IMR-90 (cell line): Measurements from ENCODE around the gene ARHGDIA. TPM values are rescaled to one million over a fixed set of nuclear protein-coding genes. Genes with fewer than 3 reads are reported as not detected.

ENCODE experiments used
- ATAC-seq: fragments of 200-7000 bp; cut with Tn5 transposase; 2 replicates; pipeline ENCODE4 v1.9.1; 2020; ENCODE audit warnings: low read depth, mild to moderate bottlenecking, moderate library complexity
- BruUV-seq: library from RNA; stranded (reverse); fragments of 400-500 nt; replicated peaks from 2 replicates; lab custom pipeline; 2021; lab: Mats Ljungman, UMichigan
- CTCF ChIA-PET: fragments of 300-600 bp; formaldehyde crosslinking; extraction: SDS; loops from one replicate; lab custom pipeline; 2021; ENCODE audit warnings: antibody characterized with exemption; lab: Yijun Ruan, JAX
- POLR2A ChIA-PET: fragments of 300-600 bp; sonication (Branson Sonifier 250); formaldehyde crosslinking; loops from one replicate; lab custom pipeline; 2022; ENCODE audit warnings: antibody characterized with exemption; ENCODE audit not compliant: unreplicated experiment; lab: Charles Lee
- DNase-seq: peaks from one replicate; pipeline ENCODE4 v3.0.0; 2013
- H2AFZ ChIP-seq: replicated peaks from 2 replicates; pipeline ENCODE3; 2013; ENCODE audit warnings: low read length, mild to moderate bottlenecking; ENCODE audit not compliant: poor library complexity
- H2AK5ac ChIP-seq: 2 replicates; pipeline ENCODE4 v1.6.1; 2013; ENCODE audit warnings: low read depth, low read length, inconsistent platforms
- H2AK9ac ChIP-seq: replicated peaks from 2 replicates; pipeline ENCODE3; 2013; ENCODE audit warnings: mild to moderate bottlenecking, low read depth, low read length, moderate library complexity; ENCODE audit not compliant: poor library complexity
- H2BK120ac ChIP-seq: 2 replicates; pipeline ENCODE4 v1.6.1; 2013; ENCODE audit warnings: low read depth, low read length, inconsistent platforms
- H2BK15ac ChIP-seq: 3 replicates; pipeline ENCODE4 v1.6.1; 2013; ENCODE audit warnings: low read depth, low read length, inconsistent platforms
- H2BK20ac ChIP-seq: 2 replicates; pipeline ENCODE4 v1.6.1; 2013; ENCODE audit warnings: low read depth, mild to moderate bottlenecking, inconsistent platforms, low read length, moderate library complexity
- H2BK5ac ChIP-seq: 2 replicates; pipeline ENCODE4 v1.6.1; 2013; ENCODE audit warnings: mild to moderate bottlenecking, low read depth, low read length, inconsistent platforms; ENCODE audit not compliant: poor library complexity, severe bottlenecking
- H3K14ac ChIP-seq: replicated peaks from 2 replicates; pipeline ENCODE4 v1.6.1; 2013; ENCODE audit warnings: low read depth, low read length, inconsistent platforms
- H3K18ac ChIP-seq: 2 replicates; pipeline ENCODE4 v1.6.1; 2013; ENCODE audit warnings: low read depth, low read length, control low read depth
- H3K23ac ChIP-seq: 2 replicates; pipeline ENCODE4 v1.6.1; 2013; ENCODE audit warnings: low read depth, low read length, inconsistent platforms
- H3K27ac ChIP-seq: 2 replicates; pipeline ENCODE4 v1.5.1; 2013; ENCODE audit warnings: mild to moderate bottlenecking, control low read depth, low read length; ENCODE audit not compliant: insufficient read depth
- H3K27me3 ChIP-seq: 2 replicates; pipeline ENCODE4 v1.6.1; 2013; ENCODE audit warnings: low read length; ENCODE audit not compliant: control insufficient read depth, insufficient read depth
- H3K36me3 ChIP-seq: 2 replicates; pipeline ENCODE4 v1.6.1; 2013; ENCODE audit warnings: low read length, mixed read lengths; ENCODE audit not compliant: control insufficient read depth, insufficient read depth
- H3K4ac ChIP-seq: 2 replicates; pipeline ENCODE4 v1.6.1; 2013; ENCODE audit warnings: low read depth, low read length, inconsistent platforms
- H3K4me1 ChIP-seq: 2 replicates; pipeline ENCODE4 v1.6.1; 2013; ENCODE audit warnings: low read length, mixed read lengths; ENCODE audit not compliant: control insufficient read depth, insufficient read depth
- H3K4me2 ChIP-seq: 2 replicates; pipeline ENCODE4 v1.6.1; 2013; ENCODE audit warnings: low read depth, mild to moderate bottlenecking, control low read depth, low read length, moderate library complexity
- H3K4me3 ChIP-seq: 2 replicates; pipeline ENCODE4 v1.5.1; 2013; ENCODE audit warnings: low read depth, mild to moderate bottlenecking, control low read depth, low read length, moderate library complexity; ENCODE audit not compliant: insufficient read depth
- H3K56ac ChIP-seq: 2 replicates; pipeline ENCODE4 v1.6.1; 2013; ENCODE audit warnings: low read length, inconsistent platforms; ENCODE audit not compliant: insufficient read depth; ENCODE audit errors: extremely low read depth
- H3K79me1 ChIP-seq, 2 experiments: 2 replicates each; pipeline ENCODE4 v1.6.1; 2013; ENCODE audit warnings: low read length in 2 of 2, inconsistent platforms in 1 of 2, low read depth in 1 of 2
- H3K9ac ChIP-seq: 2 replicates; pipeline ENCODE4 v1.6.1; 2013; ENCODE audit warnings: low read depth, low read length, control low read depth
- H3K9me1 ChIP-seq: 2 replicates; pipeline ENCODE4 v1.6.1; 2013; ENCODE audit warnings: low read length, inconsistent platforms; ENCODE audit not compliant: insufficient read depth
- H3K9me3 ChIP-seq: 2 replicates; pipeline ENCODE4 v1.6.1; 2013; ENCODE audit warnings: low read length; ENCODE audit not compliant: control insufficient read depth, insufficient read depth
- H4K20me1 ChIP-seq: 2 replicates; pipeline ENCODE4 v1.6.1; 2013; ENCODE audit warnings: low read length, inconsistent platforms; ENCODE audit not compliant: insufficient read depth
- H4K5ac ChIP-seq: 2 replicates; pipeline ENCODE4 v1.6.1; 2013; ENCODE audit warnings: mild to moderate bottlenecking, low read depth, low read length, control low read depth
- H4K8ac ChIP-seq, 2 experiments: 2 replicates each; pipeline ENCODE4 v1.6.1; 2013; ENCODE audit warnings: low read depth in 2 of 2, low read length in 2 of 2, control low read depth in 1 of 2, inconsistent platforms in 1 of 2
- H4K91ac ChIP-seq: 2 replicates; pipeline ENCODE4 v1.6.1; 2013; ENCODE audit warnings: low read depth, low read length, inconsistent platforms; ENCODE audit not compliant: insufficient read depth
- BHLHE40 ChIP-seq: fragments of 150-350 bp; IDR thresholded peaks from 2 replicates; pipeline ENCODE4 v1.6.1; 2016; ENCODE audit warnings: mild to moderate bottlenecking, low read depth, low read length
- CHD1 ChIP-seq: IDR thresholded peaks from 2 replicates; pipeline ENCODE4 v1.6.1; 2012; ENCODE audit warnings: low read depth, low read length, improper control_type of control experiment
- FOS ChIP-seq: fragments of 150-350 bp; IDR thresholded peaks from 2 replicates; pipeline ENCODE4 v1.6.1; 2016; ENCODE audit warnings: low read depth, low read length
- MXI1 ChIP-seq: IDR thresholded peaks from 2 replicates; pipeline ENCODE4 v1.6.1; 2012; ENCODE audit warnings: low read depth, mild to moderate bottlenecking, low read length, moderate library complexity, borderline replicate concordance
- NFE2L2 ChIP-seq: fragments of 150-350 bp; IDR thresholded peaks from 2 replicates; pipeline ENCODE4 v1.6.1; 2016; ENCODE audit warnings: low read depth, mild to moderate bottlenecking, low read length
- RFX5 ChIP-seq: IDR thresholded peaks from 2 replicates; pipeline ENCODE4 v1.8.0; 2012; ENCODE audit warnings: low read depth, mild to moderate bottlenecking, low read length, moderate library complexity
- USF2 ChIP-seq: fragments of 150-350 bp; IDR thresholded peaks from 2 replicates; pipeline ENCODE4 v1.6.1; 2017; ENCODE audit warnings: mild to moderate bottlenecking, antibody characterized with exemption, low read length, low read depth
- WGBS, 2 experiments: methylation state at CpG; one replicate each; pipeline versions ENCODE4 v1.1.5 to v1.1.7; 2013; ENCODE audit warnings: missing lambda C conversion rate in 2 of 2; ENCODE audit not compliant: insufficient read length in 1 of 2; ENCODE audit errors: extremely low coverage in 2 of 2; 5-methylcytosine and 5-hydroxymethylcytosine counted together
- dilution Hi-C: fragments of 300-500 bp; cut with HindIII; formaldehyde crosslinking; loops from one replicate; pipeline ENCODE4 v1.14.3; 2018; ENCODE audit warnings: low sequenced_read_pairs; ENCODE audit not compliant: unreplicated experiment
- in situ Hi-C: fragments of 300-500 bp; cut with MboI; formaldehyde crosslinking; loops from 3 replicates; pipeline ENCODE4 v1.14.3; 2019; ENCODE audit warnings: low sequenced_read_pairs, inconsistent platforms, mixed read lengths
- intact Hi-C: fragments of 100-400 bp; cut with micrococcal nuclease; formaldehyde crosslinking; loops from 2 replicates; pipeline ENCODE4 v1.10.0; 2022
- polyA plus RNA-seq, 3 experiments: library from polyadenylated mRNA; depleted of rRNA; stranded (reverse); fragments of >200 nt; gene quantifications; 2 replicates each; pipeline ENCODE4 v1.2.3, GENCODE V29; 2012; ENCODE audit warnings: low replicate concordance in 1 of 3
- total RNA-seq: library from RNA; depleted of rRNA; stranded (reverse); fragments of >200 nt; gene quantifications from 2 replicates; pipeline ENCODE4 v1.2.3, GENCODE V29; 2012

ARHGDIA gene
- total and polyA plus RNA-seq, 2 of the 4 experiments (the other 2 are of a cell fraction): 62.7 to 362 TPM

DNA sequence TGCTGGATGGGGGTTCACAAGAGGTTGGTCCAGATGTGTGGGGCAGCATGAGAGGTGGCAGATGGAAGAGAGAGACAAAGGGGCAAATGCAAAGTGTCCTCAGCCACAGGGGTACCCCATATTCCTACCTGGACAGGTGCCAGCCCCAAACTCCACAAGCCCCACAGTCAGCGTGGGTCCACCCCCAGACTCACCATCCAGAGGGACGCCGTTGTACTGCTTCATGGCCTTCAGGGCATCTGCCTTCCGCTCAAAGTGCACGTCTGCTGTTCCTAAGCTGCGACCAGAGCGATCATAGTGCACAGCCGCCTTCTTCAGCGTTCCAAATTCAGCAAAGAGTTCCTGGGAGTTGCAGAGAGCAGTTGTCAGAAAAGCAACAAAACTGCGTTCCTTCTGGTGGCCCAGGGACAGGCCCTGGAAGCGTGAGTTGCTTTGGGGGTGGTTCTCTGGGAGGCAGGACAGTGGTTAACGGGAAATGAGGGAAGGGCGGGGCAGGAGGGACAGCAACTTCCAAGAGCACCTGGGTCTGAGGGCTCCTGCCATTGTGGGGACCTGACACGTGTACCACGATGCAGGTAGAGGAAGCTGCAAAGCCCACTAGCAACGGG lies 18.0 kb upstream of the ARHGDIA start:
- POLR2A ChIA-PET: no interaction called here
- H3K27me3 ChIP-seq: no peaks in the 10 kb centered on the region
- CTCF ChIA-PET: no interaction called here

More for the DNA sequence above, 18.0 kb upstream of the ARHGDIA start:
- Histone ChIP-seq H4K5ac (no peak overlapping the region), H2AFZ (no peak overlapping the region), H4K91ac (no peak overlapping the region), H3K79me1 (peaks cover 48 to 77% of the 10 kb centered on the region in 2 experiments), H3K27ac (no peak overlapping the region), H2AK9ac (peak overlapping the region; percentile 57), H3K4me1 (peaks cover 4% of the 10 kb centered on the region; the same call in 1 of the 2 replicates), H3K23ac (peak overlapping the region; percentile 43; the same call in 1 of the 2 replicates), H3K4me3 (no peak overlapping the region), H3K14ac (no peak overlapping the region), H2BK120ac (no peak overlapping the region), H3K56ac (no peak overlapping the region), H2BK5ac (no peak overlapping the region), H3K9me1 (0 out of 2 replicates have a peak, but pooled peaks cover 4% of the 10 kb centered on the region), H3K18ac (no peak overlapping the region), H3K36me3 (peaks cover 58% of the 10 kb centered on the region), H3K9me3 (no peaks in the 10 kb centered on the region), H2AK5ac (no peak overlapping the region), H3K9ac (no peak overlapping the region), H3K4me2 (no peak overlapping the region), H4K20me1 (peaks cover 20% of the 10 kb centered on the region), H2BK15ac (no peak overlapping the region), H2BK20ac (no peak overlapping the region), H4K8ac (no peak overlapping the region), H3K4ac (no peak overlapping the region)
- TF ChIP-seq CHD1 (no peak), MXI1 (no peak), NFE2L2 (no peak), BHLHE40 (no peak), FOS (no peak), RFX5 (no peak), USF2 (no peak)
- intact Hi-C loops (no loop called here), in situ Hi-C loops (no loop called here), dilution Hi-C loops (no loop called here)
- BruUV-seq: no TSS peak
- no peak for DNase-seq
- no peak for ATAC-seq
- 98% methylated on average over 12 of the region's 16 CpGs; no CpG with 5 or more reads in 1 of the 2 experiments for WGBS, 2 experiments
